ENCODE results near the gene BTBD7.

- TF ChIP-seq CTCF (IDR thresholded peaks at IDR 0.05) (no peak), POLR2A (IDR thresholded peaks at IDR 0.05) (no peak), POLR2AphosphoS5 (IDR thresholded peaks at IDR 0.05; ENCODE audit: insufficient read depth in 1 of 2, low read depth in 1 of 2) (no peak)
Measured at GRCh38 chr14:93332397-93332852, 411 bp downstream of the BTBD7 start.

All from vagina (tissue), 2 donors.